ENCODE data around the gene CSNK1E. TPM values are rescaled to one million over a fixed set of nuclear protein-coding genes. Genes with fewer than 3 reads are reported as not detected.

Gene CSNK1E
- total RNA-seq, 2 experiments from 2014 or later: 99.9 to 102 TPM

DNA sequence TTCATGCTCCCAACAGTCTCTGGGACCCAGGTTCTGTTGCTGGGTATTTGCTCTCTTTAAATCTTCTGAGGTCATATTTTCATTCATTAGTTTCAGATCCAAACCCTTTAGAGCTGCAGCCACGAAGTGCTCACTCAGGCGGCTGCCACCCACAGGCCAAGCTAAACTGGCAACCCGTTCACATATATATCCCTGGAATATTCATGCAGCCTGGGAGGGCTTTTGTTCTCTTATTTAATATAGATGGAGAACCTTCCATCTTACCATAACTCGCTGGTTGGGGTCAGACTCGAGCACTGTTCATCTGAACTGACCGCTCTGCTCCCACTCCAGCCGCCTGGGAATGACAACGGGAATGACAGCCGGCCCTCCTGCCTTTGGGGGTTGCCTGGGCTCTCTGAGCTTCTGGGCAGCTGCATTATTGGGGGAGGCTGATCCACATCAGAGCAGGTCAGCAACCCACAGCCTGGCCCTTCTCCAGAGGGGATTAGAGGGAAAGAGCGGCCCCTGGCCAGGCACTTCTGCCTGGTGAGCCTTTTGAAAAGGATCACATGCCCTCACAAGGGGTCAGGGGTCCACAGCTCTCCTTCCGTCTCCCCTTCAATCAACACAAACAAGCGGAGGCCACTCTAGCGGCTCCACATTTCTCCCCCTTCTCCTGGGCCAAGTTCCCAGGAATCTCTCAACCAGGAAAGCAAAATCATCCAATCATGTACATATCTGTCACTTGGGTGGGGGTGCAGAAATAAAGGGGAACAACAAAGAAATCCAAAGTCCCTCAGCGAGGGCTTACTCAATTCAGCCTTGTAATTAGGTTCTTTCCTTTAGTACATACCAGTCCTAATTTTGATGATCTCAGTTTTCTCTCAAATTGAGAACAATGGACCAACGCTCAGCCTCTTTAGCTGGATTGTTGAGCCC, 56.2 kb downstream of the CSNK1E start:
- CTCF ChIA-PET: interaction anchor here (1.1 to 1.6 kb wide), 3 partner anchors 31 to 209 kb away, joined by 3 to 4 read pairs (median 3); no protein-coding TSS in a partner anchor
- H3K4me3 Mint-ChIP-seq: peak overlapping the region; percentile 28

DNA sequence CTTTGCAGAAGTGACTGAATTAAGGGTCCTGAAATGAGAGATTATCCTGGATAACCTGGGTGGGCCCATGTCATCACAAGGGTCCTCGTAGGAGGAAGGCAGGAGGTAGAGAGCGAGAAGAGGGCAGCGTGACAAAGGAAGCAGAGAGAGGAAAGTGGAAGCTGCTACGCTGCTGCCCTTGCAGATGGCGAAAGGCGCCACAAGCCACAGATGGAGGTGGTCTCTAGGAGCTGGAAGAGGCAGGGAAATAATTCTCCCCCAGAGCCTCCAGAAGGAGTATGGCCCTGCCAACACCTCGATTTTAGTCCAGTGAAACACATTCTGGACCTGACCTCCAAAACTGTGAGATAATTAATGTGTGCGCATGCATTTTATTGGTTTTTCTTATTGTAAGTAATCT, 57.9 kb downstream of the CSNK1E start:
- Mint-ChIP-seq H3K9me3 (no peaks in the 10 kb centered on the region), H3K27me3 (no peaks in the 10 kb centered on the region), H3K36me3 (ENCODE audit: low read depth) (peaks cover 5% of the 10 kb centered on the region), H3K27ac (no peak overlapping the region), H3K4me3 (no peak overlapping the region), H3K4me1 (peaks cover 29% of the 10 kb centered on the region)
- POLR2A ChIA-PET: interaction anchor here (1.6 kb wide), 1 partner anchor 10 kb away, joined by 4 read pairs; no protein-coding TSS in a partner anchor
- DNase-seq: no peak
- CTCF ChIA-PET: no interaction called here

More for the DNA sequence above, 56.2 kb downstream of the CSNK1E start:
- no peak for DNase-seq
- POLR2A ChIA-PET: interaction anchor here (1.0 to 1.6 kb wide), 4 partner anchors 8 to 310 kb away, joined by 3 to 9 read pairs (median 4); partner anchors contain the start of gene TMEM184B
- Mint-ChIP-seq H3K27ac (peak overlapping the region; percentile 70), H3K27me3 (no peaks in the 10 kb centered on the region), H3K36me3 (ENCODE audit: low read depth) (peaks cover 5% of the 10 kb centered on the region), H3K9me3 (no peaks in the 10 kb centered on the region), H3K4me1 (peaks cover 37% of the 10 kb centered on the region)

DNA sequence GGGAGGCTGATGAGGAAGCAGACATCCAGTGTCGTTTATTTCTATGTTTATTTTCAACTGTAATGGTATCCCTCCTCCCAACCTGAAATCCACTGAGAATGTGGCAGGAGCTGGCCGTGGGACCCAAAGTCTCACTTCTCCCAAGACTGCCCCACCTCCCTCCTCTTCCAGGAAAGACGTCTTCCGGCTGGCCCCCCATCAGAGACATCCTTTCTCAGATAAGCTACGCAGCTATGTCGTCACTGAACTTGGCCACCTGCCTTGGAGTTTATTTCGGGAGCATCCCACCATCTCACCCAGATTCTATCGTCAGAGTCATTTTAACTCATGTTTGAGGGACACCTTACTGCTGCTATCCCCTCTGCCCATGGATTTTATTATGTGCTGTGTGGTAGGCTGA, 58.3 kb downstream of the CSNK1E start:
- CTCF ChIA-PET: no interaction called here
- H3K27ac Mint-ChIP-seq: no peak overlapping the region

DNA sequence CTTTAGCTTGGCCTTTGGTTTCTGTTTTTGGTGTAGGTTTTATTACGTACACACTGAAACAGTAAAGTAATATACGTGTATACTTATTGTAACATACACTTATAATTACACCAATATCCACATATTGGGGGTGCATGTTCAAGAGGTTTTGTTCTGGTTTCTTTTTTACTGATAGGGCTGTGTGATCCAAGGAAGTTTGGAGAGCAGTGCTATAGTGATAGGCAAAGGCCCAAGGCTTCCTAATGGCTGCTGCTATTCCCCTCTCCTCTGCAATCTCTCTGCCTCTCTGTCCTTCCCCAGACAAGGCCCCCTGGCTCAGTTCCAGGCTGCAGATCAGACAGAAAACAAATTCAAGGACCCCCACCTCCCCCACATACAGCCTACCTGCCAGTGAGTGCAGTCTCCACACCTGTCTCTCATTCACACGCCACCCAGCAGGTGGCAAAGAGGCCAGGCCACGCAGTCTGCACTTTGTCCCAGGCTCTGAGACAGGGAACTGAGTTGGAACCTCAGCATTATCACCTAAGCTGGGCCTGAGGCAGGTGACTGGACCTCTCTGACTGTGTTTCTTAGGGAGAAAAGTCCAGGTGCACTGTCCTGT, 59.5 kb downstream of the CSNK1E start:
- no peaks in the 10 kb centered on the region for H3K27me3 Mint-ChIP-seq

More for the DNA sequence above, 58.3 kb downstream of the CSNK1E start:
- POLR2A ChIA-PET: no interaction called here
- H3K4me1 Mint-ChIP-seq: peaks cover 29% of the 10 kb centered on the region
- H3K4me3 Mint-ChIP-seq: no peak overlapping the region
- DNase-seq: no peak
- H3K27me3 Mint-ChIP-seq: no peaks in the 10 kb centered on the region
- H3K9me3 Mint-ChIP-seq: no peaks in the 10 kb centered on the region
- peaks cover 5% of the 10 kb centered on the region for H3K36me3 Mint-ChIP-seq (ENCODE audit: low read depth)

DNA sequence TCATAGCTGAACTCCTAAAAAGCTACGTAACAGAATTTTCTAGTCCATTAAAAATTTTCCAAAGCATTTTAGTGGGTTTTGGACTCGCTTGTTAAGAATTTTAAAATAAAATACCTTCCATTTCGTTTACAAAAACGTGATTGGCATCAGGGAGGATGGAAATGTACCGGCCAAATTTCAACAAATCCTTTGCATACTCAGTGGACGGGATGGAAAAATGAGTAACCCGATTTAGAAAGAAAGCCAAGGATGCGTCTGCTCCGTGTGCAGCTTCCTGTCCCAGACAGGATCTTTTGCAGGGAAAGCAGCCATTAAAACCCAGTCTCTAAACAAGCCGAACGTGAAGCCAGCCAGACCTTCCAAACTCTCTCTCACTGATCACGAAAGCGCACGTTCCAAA, 60.1 kb downstream of the CSNK1E start:
- ChIA-PET CTCF (interaction anchor here (1.2 kb wide), 1 partner anchor 42 kb away, joined by 3 read pairs; no protein-coding TSS in a partner anchor), POLR2A (no interaction called here)
- no peaks in the 10 kb centered on the region for H3K27me3 Mint-ChIP-seq
- H3K4me1 Mint-ChIP-seq: peaks cover 21% of the 10 kb centered on the region
- no peaks in the 10 kb centered on the region for H3K9me3 Mint-ChIP-seq
- H3K27ac Mint-ChIP-seq: no peak overlapping the region
- H3K4me3 Mint-ChIP-seq: no peak overlapping the region
- no peaks in the 10 kb centered on the region for H3K36me3 Mint-ChIP-seq (ENCODE audit: low read depth)
- no peak for DNase-seq

More for the DNA sequence above, 59.5 kb downstream of the CSNK1E start:
- POLR2A ChIA-PET: interaction anchor here (0.6 kb wide), 1 partner anchor 93 kb away, joined by 3 read pairs; no protein-coding TSS in a partner anchor
- Mint-ChIP-seq H3K4me1 (peaks cover 25% of the 10 kb centered on the region), H3K27ac (no peak overlapping the region), H3K9me3 (no peaks in the 10 kb centered on the region), H3K4me3 (no peak overlapping the region), H3K36me3 (ENCODE audit: low read depth) (no peaks in the 10 kb centered on the region)
- no peak for DNase-seq
- CTCF ChIA-PET: no interaction called here

DNA sequence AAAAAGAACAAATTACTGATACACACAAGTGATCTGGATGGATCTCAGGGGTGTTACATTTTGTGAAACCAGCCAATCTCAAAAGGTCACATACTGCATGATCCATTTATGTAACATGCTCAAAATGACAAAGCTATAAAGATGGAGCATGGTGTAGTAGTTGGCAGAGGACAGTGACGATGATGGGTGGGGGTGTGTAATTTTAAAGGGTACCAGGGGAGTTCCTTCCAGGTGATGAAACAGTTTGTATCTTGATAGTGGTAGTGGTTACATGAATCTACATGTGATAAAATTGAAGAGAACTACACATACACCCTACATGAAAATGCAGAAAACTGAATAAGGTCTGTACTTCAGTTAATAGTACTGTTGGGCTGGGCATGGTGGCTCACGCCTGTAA, 61.5 kb downstream of the CSNK1E start:
- H3K27ac Mint-ChIP-seq: no peak overlapping the region
- no peaks in the 10 kb centered on the region for H3K36me3 Mint-ChIP-seq (ENCODE audit: low read depth)
- H3K9me3 Mint-ChIP-seq: no peaks in the 10 kb centered on the region
- no peak for DNase-seq
- no peaks in the 10 kb centered on the region for H3K27me3 Mint-ChIP-seq
- H3K4me1 Mint-ChIP-seq: peaks cover 8% of the 10 kb centered on the region
- ChIA-PET POLR2A (no interaction called here), CTCF (interaction anchor here (0.6 kb wide), 1 partner anchor 27 kb away, joined by 3 read pairs; no protein-coding TSS in a partner anchor)
- no peak overlapping the region for H3K4me3 Mint-ChIP-seq

DNA sequence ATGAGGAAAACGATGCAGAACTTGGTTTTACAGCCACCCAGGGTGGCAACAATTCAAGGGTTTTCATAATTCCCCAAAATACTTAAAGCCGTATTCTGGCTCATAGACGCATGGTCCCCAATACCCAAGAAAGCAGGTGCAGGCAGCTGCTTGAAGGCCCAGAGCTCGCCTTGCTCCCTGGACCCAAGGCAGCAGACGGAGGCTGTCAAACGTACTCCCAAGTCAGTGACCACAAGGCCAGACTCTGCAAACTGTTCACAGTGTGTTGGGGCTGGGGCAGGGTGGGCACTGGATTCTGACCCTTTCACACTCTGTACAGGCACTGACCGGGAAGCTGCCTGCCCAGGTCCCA, 65.9 kb downstream of the CSNK1E start:
- CTCF ChIA-PET: no interaction called here
- no peak for DNase-seq
- H3K9me3 Mint-ChIP-seq: no peaks in the 10 kb centered on the region
- no peaks in the 10 kb centered on the region for H3K27me3 Mint-ChIP-seq
- H3K4me1 Mint-ChIP-seq: no peaks in the 10 kb centered on the region
- POLR2A ChIA-PET: no interaction called here
- no peak overlapping the region for H3K4me3 Mint-ChIP-seq
- H3K27ac Mint-ChIP-seq: no peak overlapping the region
- H3K36me3 Mint-ChIP-seq (ENCODE audit: low read depth): peaks cover 4% of the 10 kb centered on the region

DNA sequence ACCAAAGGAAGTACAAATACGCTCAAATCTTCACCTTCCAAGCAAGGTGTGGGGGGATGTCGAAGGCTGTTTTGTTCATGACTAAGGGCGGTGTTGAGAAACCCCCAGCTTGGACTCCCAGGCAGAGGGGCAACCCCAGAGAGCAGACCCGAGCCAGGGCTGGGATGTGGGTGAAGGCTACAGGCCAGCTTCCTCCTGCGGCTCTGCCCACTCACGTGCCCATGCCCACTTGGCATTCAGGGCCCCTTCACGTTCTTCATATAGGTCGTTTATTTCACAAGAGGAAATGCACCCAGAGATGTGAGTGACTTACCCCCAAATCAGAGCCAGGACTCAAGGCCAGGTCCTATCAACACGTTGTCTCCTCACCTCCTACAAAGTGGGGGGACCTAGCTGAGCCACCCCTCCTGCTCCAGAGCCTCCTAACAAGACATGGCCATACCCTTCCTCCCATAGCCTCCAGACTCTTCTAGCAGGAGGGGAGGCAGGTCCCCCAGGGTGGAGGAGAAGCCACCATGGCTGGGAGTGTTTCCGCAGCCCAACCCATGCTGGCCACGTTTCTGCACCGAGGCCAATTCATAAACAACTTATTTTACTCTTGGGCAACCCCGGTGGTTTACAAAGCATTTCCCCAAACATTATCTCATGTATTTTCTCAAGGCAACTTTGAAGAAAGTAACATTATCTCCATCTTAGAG, 66.4 kb downstream of the CSNK1E start:
- no peak for DNase-seq
- CTCF ChIA-PET: no interaction called here
- POLR2A ChIA-PET: no interaction called here
- H3K36me3 Mint-ChIP-seq (ENCODE audit: low read depth): peaks cover 4% of the 10 kb centered on the region
- H3K27me3 Mint-ChIP-seq: no peaks in the 10 kb centered on the region
- H3K27ac Mint-ChIP-seq: no peak overlapping the region
- no peak overlapping the region for H3K4me3 Mint-ChIP-seq
- H3K9me3 Mint-ChIP-seq: no peaks in the 10 kb centered on the region
- no peaks in the 10 kb centered on the region for H3K4me1 Mint-ChIP-seq

DNA sequence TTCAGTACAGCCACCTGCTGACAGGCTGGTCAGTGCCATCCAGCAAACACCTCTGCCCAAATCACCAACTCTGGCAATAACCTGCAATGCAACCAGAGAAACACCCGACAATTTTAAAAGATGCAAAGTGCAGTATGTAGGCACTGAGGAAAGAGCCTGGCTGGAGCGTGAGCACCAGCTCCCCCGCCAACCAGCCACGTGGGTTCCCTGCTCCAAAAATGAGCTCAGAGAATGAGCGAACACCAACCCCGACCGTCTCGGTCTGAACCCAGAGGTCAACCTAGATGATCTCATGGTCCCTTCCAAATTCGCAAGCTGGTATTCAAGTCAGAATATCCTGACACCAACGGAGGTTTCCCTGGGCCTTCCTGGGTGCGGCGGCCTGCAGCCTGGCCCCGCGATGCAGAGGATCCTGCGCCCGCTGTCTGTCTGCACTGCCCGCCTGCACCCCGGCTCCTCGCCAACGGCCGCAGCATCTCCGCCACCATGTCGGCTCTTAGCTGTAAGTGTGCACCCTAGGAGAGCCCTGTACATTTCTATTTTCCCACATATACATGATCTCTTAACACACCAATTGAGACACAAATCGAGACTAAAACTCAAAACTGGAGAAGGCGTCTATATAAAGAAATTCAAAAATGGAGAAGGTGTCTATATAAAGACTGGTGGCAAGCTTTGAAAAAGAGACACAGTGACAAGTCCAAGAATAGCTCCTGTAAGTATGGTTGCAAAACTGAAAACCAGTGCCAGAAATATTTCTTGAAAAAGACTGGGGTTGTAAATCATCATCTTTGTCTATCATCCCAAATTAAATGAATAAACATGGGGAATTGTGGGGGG, 67.2 kb downstream of the CSNK1E start:
- POLR2A ChIA-PET: no interaction called here
- no peaks in the 10 kb centered on the region for H3K4me1 Mint-ChIP-seq

DNA sequence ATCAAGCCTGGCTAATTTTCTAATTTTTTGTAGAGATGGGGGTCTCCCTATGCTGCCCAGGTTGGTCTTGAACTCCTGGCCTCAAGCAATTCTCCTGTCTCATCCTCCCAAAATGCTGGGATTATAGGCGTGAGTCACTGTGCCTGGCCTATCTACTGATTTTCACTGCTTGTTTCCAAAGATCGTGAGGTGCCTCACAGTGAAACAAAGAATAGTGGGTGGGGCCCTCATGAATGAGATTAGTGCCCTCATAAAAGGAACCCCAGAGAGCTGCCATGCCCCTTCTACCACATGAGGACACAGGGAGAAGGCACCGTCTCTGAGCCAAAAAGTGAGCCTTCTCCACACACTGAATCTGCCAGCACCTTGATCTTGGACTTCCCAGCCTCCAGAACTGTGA, 67.9 kb downstream of the CSNK1E start:
- H3K27ac Mint-ChIP-seq: no peak overlapping the region
- CTCF ChIA-PET: interaction anchor here (0.6 kb wide), 1 partner anchor 79 kb away, joined by 4 read pairs; no protein-coding TSS in a partner anchor

More for the DNA sequence above, 67.2 kb downstream of the CSNK1E start:
- DNase-seq: no peak
- CTCF ChIA-PET: interaction anchor here (0.6 kb wide), 1 partner anchor 78 kb away, joined by 4 read pairs; no protein-coding TSS in a partner anchor
- Mint-ChIP-seq H3K36me3 (ENCODE audit: low read depth) (peaks cover 4% of the 10 kb centered on the region), H3K4me3 (no peak overlapping the region), H3K27me3 (no peaks in the 10 kb centered on the region), H3K27ac (no peak overlapping the region), H3K9me3 (no peaks in the 10 kb centered on the region)

DNA sequence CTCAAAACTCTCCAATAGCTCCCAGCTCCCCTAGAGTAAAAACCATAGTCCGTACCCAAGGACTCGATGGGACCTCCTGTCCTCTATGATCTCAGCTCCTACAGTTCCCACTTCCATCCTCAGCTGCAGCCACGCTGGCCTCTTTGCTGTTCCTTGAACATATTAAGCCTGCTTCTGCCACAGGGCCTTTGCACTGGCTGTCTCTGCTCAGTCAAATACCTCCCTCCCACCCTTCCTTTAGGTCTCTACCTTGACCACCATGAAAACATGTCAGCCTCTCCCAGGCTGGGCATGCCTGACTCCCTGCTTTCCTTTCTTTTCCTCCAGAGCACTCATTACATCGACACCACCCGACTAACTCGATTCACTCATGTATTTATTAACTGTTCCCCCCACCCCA, 69.0 kb downstream of the CSNK1E start:
- Mint-ChIP-seq H3K4me3 (no peak overlapping the region), H3K4me1 (no peaks in the 10 kb centered on the region), H3K36me3 (ENCODE audit: low read depth) (peaks cover 8% of the 10 kb centered on the region), H3K9me3 (no peaks in the 10 kb centered on the region), H3K27ac (no peak overlapping the region), H3K27me3 (no peaks in the 10 kb centered on the region)
- DNase-seq: no peak
- POLR2A ChIA-PET: no interaction called here
- CTCF ChIA-PET: no interaction called here

More for the DNA sequence above, 67.9 kb downstream of the CSNK1E start:
- H3K4me1 Mint-ChIP-seq: no peaks in the 10 kb centered on the region
- POLR2A ChIA-PET: no interaction called here
- no peaks in the 10 kb centered on the region for H3K9me3 Mint-ChIP-seq
- peaks cover 4% of the 10 kb centered on the region for H3K36me3 Mint-ChIP-seq (ENCODE audit: low read depth)
- no peak for DNase-seq
- no peaks in the 10 kb centered on the region for H3K27me3 Mint-ChIP-seq
- no peak overlapping the region for H3K4me3 Mint-ChIP-seq

DNA sequence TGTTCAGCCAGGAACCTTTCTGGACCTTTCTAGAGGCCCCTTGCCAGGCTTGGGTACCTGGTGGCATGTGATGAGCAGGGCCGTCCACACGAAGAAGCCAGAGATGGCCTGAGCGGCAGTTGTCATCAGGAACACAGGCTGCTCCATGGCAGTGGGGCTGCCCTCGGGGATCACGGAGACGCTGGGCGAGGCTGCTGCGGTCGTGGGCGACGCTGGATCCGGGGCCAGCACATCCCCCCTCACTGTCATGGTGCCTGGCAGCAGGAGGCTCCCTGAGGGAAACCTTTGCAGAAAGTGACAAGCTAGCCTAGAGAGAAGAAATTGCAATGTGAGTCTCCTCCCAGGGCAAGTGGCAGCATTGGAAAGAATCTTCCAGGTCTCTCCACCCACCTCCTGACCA, 69.5 kb downstream of the CSNK1E start:
- Mint-ChIP-seq H3K4me1 (no peaks in the 10 kb centered on the region), H3K9me3 (no peaks in the 10 kb centered on the region), H3K36me3 (ENCODE audit: low read depth) (peaks cover 8% of the 10 kb centered on the region), H3K4me3 (no peak overlapping the region), H3K27ac (no peak overlapping the region), H3K27me3 (no peaks in the 10 kb centered on the region)
- CTCF ChIA-PET: no interaction called here
- POLR2A ChIA-PET: no interaction called here
- DNase-seq: no peak
